ENCODE results near the gene PLEKHG1.
A peak's percentile ranks its signal among the peaks of the same experiment; 100 is the strongest.

DNA sequence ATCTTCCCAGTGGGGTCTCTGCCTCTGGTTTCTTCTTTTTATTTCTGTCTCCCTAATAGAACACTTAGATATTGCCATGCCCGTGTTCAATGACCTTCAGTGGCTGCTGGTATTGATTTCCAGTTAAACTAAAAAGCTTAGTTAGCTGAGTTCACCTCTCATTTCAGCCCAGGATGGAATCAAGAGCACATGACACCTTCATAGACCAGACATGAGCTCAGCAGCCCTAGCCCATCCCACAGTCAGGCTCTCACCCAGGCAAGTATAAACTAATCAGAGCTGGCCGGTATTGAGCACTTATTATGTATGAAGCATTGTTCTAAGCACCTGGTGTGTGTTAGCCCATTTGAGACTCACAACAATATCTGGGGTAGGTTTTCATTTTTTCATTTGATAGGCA is 33.7 kb upstream of the PLEKHG1 start:
- TF ChIP-seq, protein P1, sequence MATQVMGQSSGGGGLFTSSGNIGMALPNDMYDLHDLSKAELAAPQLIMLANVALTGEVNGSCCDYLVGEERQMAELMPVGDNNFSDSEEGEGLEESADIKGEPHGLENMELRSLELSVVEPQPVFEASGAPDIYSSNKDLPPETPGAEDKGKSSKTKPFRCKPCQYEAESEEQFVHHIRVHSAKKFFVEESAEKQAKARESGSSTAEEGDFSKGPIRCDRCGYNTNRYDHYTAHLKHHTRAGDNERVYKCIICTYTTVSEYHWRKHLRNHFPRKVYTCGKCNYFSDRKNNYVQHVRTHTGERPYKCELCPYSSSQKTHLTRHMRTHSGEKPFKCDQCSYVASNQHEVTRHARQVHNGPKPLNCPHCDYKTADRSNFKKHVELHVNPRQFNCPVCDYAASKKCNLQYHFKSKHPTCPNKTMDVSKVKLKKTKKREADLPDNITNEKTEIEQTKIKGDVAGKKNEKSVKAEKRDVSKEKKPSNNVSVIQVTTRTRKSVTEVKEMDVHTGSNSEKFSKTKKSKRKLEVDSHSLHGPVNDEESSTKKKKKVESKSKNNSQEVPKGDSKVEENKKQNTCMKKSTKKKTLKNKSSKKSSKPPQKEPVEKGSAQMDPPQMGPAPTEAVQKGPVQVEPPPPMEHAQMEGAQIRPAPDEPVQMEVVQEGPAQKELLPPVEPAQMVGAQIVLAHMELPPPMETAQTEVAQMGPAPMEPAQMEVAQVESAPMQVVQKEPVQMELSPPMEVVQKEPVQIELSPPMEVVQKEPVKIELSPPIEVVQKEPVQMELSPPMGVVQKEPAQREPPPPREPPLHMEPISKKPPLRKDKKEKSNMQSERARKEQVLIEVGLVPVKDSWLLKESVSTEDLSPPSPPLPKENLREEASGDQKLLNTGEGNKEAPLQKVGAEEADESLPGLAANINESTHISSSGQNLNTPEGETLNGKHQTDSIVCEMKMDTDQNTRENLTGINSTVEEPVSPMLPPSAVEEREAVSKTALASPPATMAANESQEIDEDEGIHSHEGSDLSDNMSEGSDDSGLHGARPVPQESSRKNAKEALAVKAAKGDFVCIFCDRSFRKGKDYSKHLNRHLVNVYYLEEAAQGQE (IDR thresholded peaks at IDR 0.05) = no peak
- TF ChIP-seq FOXA1 (IDR thresholded peaks at IDR 0.05) = no peak
- TF ChIP-seq, protein P2, sequence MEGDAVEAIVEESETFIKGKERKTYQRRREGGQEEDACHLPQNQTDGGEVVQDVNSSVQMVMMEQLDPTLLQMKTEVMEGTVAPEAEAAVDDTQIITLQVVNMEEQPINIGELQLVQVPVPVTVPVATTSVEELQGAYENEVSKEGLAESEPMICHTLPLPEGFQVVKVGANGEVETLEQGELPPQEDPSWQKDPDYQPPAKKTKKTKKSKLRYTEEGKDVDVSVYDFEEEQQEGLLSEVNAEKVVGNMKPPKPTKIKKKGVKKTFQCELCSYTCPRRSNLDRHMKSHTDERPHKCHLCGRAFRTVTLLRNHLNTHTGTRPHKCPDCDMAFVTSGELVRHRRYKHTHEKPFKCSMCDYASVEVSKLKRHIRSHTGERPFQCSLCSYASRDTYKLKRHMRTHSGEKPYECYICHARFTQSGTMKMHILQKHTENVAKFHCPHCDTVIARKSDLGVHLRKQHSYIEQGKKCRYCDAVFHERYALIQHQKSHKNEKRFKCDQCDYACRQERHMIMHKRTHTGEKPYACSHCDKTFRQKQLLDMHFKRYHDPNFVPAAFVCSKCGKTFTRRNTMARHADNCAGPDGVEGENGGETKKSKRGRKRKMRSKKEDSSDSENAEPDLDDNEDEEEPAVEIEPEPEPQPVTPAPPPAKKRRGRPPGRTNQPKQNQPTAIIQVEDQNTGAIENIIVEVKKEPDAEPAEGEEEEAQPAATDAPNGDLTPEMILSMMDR (IDR thresholded peaks at IDR 0.05; ENCODE audit: low read depth, low read length, missing input control) = no peak
- TF ChIP-seq RXRA (IDR thresholded peaks at IDR 0.05) = peak; percentile 35 to 46
- TF ChIP-seq YY1 (IDR thresholded peaks at IDR 0.05) = no peak
- no peak for TF ChIP-seq GABPA (IDR thresholded peaks at IDR 0.05 in 1 of 2, conservative IDR thresholded peaks at IDR 0.05 in 1 of 2)
- no peak for TF ChIP-seq EGR1 (IDR thresholded peaks at IDR 0.05; ENCODE audit: low read depth in 2 of 2)
- TF ChIP-seq, protein P3, sequence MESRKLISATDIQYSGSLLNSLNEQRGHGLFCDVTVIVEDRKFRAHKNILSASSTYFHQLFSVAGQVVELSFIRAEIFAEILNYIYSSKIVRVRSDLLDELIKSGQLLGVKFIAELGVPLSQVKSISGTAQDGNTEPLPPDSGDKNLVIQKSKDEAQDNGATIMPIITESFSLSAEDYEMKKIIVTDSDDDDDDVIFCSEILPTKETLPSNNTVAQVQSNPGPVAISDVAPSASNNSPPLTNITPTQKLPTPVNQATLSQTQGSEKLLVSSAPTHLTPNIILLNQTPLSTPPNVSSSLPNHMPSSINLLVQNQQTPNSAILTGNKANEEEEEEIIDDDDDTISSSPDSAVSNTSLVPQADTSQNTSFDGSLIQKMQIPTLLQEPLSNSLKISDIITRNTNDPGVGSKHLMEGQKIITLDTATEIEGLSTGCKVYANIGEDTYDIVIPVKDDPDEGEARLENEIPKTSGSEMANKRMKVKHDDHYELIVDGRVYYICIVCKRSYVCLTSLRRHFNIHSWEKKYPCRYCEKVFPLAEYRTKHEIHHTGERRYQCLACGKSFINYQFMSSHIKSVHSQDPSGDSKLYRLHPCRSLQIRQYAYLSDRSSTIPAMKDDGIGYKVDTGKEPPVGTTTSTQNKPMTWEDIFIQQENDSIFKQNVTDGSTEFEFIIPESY (IDR thresholded peaks at IDR 0.05) = no peak
- TF ChIP-seq RAD21 (IDR thresholded peaks at IDR 0.05) = no peak
- TF ChIP-seq HNF4G (IDR thresholded peaks at IDR 0.05) = no peak
- no peak for TF ChIP-seq SP1 (IDR thresholded peaks at IDR 0.05)
- no peak for TF ChIP-seq TAF1 (conservative IDR thresholded peaks at IDR 0.05)
- no peak for TF ChIP-seq JUND (IDR thresholded peaks at IDR 0.05)

Data from liver (tissue), 3 donors.